Right lung (tissue), 5 donors: ENCODE measurements around the gene ITSN1. TPM values are rescaled to one million over a fixed set of nuclear protein-coding genes. Genes with fewer than 3 reads are reported as not detected.

Source experiments
- DNase-seq, 2 donors: peaks; one replicate each; pipeline ENCODE4 v3.0.0-alpha.2; 2013
- polyA plus RNA-seq, 5 donors: library from polyadenylated mRNA; unstranded; fragments of 120-200 nt; gene quantifications; one replicate each; pipeline versions ENCODE4 v1.2.1 to v1.2.3, GENCODE V29; 2013; ENCODE audit warnings: inconsistent platforms in 1 of 5, low replicate concordance in 1 of 5; ENCODE audit not compliant: insufficient read length in 5 of 5, insufficient read depth in 1 of 5

The ITSN1 gene
- polyA plus RNA-seq, 5 donors: 39.1 to 57.2 (median 48.7) TPM

- no peak for DNase-seq
Observed at GRCh38 chr21:33836408-33836807, 194.1 kb downstream of the ITSN1 start.

- no peak for DNase-seq
Observed at GRCh38 chr21:33839167-33839716, 196.9 kb downstream of the ITSN1 start.

DNA sequence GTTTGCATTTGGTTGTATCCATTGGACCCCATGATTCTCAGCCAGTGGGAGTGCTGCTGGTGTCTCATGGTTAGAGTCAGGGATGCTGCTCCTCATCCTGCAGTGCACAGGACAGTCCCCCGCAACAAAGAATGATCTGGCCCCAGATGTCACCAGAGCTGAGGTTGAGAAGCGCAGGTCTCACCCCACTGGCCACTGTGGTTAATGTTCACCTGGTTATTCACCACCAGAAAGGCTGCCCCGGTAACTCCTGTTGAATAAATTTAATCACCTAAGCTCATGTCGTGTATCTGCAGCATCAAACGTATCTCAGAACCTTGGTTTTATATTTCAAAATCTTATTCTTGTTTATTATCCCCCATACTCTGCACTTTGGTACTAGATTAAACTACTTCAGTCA lies 197.5 kb downstream of the ITSN1 start:
- no peak for DNase-seq

DNA sequence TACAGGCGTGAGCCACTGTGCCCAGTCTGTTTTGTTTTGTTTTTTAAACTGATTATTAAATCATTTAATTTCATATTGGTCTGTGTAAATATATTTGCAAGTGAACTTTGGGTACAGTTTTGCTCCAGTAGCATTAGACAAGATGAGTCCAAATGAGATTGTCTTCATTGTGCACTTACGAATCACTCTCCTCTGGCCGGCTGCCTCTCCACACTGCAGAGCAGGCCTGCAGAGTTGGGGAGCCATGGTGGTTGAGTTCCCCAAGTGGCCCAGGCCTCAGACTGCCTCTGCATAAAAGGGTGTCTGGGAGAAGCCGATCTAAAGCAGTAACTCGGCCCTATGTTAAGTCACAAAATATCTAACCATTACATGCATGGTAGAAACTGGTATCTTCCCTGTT lies 198.5 kb downstream of the ITSN1 start:
- DNase-seq: no peak

DNA sequence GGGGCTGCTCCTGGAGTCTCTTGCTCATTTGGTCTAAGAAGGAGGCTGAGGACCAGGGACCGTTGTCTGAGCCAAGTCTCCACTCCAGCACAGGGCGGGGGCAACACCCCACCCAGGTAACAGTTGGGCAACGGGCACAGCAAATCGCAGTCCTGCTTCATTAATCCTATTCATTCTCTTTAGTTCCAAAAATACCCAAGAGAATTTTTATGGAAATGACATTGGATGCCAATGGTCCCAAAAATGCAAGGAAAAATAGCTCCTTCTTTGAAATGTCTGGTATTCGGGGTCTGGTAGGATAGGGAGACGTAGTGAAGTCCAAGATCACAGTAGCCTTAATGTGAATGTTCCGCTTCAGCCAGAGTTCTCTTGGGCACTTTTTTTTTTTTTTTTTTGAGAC lies 199.3 kb downstream of the ITSN1 start:
- no peak for DNase-seq

GRCh38 chr21:33843216-33843615 lies 200.9 kb downstream of the ITSN1 start:
- no peak for DNase-seq

DNA sequence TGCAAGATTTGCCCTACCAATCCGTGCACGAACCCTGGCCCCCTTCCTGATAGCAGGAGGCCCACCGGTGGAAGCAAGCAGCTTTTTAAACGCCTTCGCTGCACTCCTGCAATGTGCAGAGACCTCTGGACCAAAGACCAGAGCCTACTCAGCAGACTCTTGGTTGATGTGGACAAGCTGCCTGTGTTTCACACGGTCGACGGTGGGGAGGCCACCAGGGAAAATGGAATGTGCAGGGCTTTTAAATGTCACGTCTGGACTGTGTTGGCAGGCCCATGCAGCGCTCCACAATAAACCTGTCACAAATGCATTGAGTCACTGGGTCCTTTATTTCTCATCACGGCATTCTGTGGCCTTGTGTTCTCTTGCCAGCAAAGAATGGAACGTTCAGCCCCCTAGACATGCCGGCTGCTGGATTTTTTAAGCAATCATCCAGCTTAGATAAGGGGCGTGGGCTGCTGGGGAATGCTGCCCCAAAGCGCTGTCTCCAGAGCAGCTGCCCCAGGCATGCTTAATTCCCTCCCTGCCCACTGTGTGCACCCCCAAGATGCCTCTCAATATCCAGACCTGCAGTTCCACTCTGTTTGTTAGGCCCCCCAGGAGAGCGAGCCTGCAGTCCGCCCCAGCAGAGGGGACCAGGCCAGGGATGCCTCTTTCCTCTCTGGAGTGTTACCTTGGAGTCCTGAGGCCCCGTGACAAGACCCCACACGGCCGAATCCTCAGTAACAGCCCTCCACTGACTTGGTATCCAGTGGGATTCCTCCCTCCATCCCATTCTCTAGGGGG lies 202.0 kb downstream of the ITSN1 start:
- peak in 1 of 2 donors; percentile 38 for DNase-seq

DNA sequence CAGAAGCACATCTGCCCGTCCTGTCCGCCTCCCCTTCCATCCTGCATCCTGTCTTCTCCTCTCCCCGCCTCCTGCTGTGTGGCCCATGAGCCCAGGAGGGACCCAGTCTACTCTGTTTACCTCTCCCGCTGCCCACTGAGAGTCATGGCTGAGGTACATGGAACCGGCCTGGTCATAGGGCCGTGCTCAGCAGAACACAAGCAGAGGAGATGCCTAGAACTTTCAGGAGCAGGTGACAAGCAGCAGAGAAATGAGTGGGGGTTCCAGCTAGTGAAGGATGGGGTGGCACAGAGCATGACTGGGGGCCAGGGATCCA lies 202.5 kb downstream of the ITSN1 start:
- DNase-seq: no peak

DNA sequence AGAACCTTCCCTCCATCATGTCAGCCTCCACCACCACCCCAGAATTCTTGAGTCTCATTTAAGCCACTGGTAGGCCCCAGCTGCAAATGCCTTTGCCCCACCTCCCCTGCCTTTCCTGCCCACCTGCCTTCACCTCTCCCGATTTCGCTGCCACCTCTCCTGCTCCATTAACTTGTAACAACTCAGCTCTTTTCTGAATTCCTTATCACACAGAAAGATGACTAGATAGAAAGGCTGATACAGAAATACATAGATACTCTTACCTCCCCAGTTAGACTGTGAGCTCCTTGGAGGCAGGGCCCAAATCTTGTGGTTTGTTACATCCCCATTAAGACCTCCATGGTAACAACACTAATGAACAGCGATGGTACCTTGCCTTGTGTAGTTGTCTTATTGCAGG lies 203.8 kb downstream of the ITSN1 start:
- DNase-seq: no peak

DNA sequence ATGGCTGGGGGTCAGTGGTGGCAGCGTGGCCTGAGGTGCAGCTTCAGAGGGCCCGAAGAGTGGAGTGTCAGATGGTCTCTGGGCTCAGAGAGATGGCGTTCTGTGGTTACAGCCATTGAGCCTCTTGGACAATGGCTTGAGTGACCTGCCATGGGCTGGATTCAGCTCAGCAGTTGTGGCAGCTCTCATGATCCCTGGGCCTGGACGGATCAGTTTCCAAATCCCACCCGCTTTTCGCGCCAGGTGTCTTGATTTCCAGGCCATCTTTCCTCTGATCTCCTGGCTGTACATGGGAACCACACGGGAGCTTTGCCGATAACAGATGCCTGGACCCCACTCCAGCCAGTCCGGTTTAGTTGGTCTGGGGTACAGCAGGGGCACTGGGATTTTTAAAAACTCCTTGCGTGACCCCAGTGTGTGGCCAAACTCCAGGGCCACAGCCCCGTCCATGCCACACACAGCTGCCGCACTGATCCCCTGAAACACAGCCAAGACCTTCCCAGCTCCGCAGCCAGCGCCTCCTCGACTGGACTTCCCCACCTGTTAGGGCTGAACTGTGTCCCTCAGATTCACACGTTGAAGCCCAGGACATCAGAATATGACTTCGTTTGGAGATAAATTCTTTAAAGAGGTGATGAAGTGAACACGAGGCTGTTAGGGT lies 205.4 kb downstream of the ITSN1 start:
- DNase-seq: no peak

DNA sequence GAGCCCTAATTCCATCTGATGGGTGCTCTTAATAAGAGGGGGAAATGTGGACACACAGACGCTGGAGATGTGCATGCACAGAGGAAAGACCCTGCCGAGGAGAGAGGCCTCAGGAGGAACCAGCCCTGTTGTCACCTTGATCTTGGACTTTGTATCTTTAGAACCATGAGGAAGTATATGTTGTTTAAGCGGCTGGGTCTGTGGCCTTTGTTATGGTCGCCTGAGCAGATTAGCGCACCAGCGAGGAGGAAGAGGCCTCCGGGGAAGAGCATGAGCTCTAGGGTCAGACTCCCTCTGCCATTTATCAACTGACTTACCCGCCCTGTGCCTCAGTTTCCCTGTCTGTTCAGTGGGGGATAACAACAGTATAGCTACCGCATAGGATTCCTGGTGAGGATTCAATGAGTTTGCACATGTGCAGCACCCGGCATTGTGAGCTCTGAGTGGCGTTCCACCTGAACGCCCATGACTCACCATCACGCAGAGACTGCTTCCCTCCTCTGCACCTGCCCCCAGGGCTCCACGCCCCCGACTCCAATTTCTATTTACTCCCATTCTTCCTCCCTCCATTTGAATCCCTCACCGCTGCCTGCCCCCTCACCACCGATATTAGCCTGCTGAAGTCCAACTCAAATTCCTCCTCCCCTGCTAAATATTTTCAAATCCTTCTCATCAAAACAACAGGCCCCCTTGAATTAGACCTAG lies 206.1 kb downstream of the ITSN1 start:
- DNase-seq: no peak

DNA sequence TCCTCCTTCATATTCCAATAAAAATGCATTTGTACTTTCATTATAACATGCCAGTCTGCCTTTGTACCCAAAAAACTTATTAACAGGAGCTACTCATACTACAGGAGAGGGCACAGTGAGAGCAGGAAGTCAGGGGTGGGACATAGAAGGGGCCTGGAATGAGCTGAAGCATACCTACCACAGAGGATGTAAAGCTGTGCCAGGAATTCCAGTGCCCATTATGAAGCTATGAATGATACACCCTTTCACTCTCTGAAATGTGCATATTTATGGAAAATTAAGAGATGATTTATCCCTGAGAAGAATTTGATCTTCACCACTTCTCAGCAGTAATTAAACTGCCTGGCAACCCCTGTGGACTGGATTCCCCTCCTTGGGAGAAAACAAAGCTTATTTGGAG lies 207.5 kb downstream of the ITSN1 start:
- no peak for DNase-seq

DNA sequence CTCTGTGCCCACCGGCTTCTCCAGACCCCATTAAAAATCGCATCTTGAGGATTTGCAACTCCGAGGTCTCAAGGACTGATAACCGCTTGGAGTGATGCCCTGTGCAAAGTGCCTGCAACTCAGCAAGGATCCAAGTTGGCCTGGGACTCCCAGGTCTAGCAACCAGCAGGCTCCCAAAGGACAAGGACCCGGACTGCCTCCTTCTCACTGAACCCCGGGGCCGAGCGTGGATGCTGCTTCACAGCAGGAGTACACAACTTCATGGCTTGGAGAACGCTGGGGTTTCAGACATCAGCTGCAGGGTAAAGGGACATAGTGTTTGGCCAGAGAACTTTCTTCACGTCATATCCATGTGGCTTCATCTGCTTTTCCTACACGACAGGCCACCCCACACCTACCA lies 208.1 kb downstream of the ITSN1 start:
- DNase-seq: no peak

GRCh38 chr21:33850985-33851384 lies 208.7 kb downstream of the ITSN1 start:
- DNase-seq: no peak

- no peak for DNase-seq
Observed at GRCh38 chr21:33852485-33852884, 210.2 kb downstream of the ITSN1 start.

GRCh38 chr21:33854604-33855003 lies 212.3 kb downstream of the ITSN1 start:
- DNase-seq: no peak

DNA sequence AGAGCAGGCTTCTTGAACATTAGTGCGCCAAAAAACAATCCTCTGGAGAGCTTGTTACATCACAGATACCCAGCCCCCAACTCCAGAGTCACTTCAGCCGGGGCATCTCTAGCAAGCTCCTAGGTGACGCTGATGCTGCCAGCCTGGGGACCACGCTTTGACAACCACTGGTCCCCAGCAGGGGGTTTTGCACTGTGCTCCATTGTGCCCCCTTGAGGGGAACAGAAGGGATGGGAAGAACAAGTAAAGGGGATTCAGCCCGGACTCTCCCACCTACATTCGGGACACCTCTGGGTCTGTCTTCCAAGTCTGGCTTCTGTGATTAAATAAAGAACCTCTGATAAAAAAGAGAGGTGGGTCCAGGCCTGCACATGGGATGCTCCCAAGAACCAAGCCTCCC lies 212.9 kb downstream of the ITSN1 start:
- DNase-seq: no peak

DNA sequence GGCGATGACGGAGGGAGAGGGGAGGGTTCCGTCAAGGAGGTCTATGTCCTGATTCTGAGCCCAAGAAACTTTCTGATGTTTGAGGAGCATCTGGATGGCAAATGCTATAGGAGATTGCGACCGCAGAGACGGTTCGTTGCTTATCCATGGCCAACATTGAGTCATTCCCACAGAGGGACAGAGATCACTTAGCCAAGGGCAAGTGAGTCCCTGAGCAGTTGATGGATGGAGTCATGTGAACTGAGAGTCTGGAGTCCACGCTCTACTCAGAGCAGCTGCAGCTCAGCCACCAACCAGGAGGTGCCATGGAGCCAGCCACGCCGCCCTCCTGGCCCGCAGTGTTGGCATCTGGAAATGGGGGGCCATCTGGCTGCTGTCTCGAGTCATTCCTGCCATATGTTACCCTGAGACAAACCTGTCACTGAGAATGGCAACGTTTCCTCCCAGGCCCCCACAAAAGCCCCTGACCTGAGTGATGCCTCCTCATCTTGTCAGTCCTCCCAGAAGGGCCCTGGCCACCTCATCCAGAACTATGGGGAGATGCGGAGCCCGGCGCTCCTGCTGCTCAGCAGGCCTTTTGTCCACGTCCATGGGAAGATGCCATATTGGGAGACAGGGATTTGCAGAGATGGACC lies 214.7 kb downstream of the ITSN1 start:
- DNase-seq: no peak

GRCh38 chr21:33857846-33858666 lies 215.8 kb downstream of the ITSN1 start:
- no peak for DNase-seq

DNA sequence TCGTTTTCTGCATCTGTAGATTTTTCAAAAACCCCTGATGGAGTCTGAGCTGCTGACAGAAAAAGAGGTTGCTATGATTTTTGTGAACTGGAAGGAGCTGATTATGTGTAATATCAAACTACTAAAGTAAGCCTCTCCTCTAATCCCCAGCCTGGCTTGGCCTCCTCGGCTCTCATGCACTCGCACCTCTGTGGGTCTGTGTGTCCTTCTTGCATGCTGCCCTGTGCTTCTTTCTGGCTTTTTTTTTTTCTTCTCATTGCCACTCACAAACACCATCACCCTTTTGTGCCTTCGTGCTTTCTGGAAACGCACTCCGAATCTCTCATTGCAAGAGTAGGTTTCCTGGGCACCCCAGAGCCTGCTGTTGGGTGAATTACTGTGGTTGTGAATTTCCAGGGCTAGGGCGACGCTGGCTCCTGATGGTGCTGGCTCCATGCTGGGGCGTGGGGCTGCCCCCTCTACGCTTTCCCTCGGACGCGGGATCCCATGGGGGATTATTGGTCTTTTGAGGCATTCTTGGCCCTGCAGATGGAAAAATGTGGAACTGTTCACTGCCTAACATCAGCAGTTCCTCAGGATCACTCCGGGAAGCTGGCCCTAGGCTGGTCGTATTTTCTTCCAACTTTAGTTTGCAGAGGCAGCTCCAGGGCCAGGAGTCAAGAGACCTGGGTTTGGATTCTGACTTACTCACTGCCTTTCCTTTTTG lies 216.5 kb downstream of the ITSN1 start:
- DNase-seq: no peak
